Panc1 (cell line): Measurements from ENCODE around the gene SERTAD4.

Experiments used
- CTCF ChIP-seq: fragments of 450-650 bp; IDR thresholded peaks from 2 replicates; pipeline ENCODE4 v1.5.1; 2017; ENCODE audit warnings: mild to moderate bottlenecking
- POLR2AphosphoS5 ChIP-seq: IDR thresholded peaks from 2 replicates; pipeline ENCODE4 v1.6.1; 2012; ENCODE audit warnings: mild to moderate bottlenecking, low read depth, low read length, moderate library complexity
- TCF7L2 ChIP-seq: IDR thresholded peaks from 2 replicates; pipeline ENCODE4 v1.6.1; 2011; ENCODE audit warnings: mild to moderate bottlenecking, low read depth, low read length, inconsistent platforms

- no peak for TF ChIP-seq CTCF
- no peak for TF ChIP-seq POLR2AphosphoS5
- no peak for TF ChIP-seq TCF7L2
Observed at GRCh38 chr1:210189426-210189825, 43.2 kb upstream of the SERTAD4 start.
